Kidney glomerular epithelial cell (primary cell): ENCODE results near the gene NFKB1.
A peak's percentile ranks its signal among the peaks of the same experiment; 100 is the strongest.
"Not testable (repeated sequence)": the region's sequence is repeated elsewhere in the genome, so short reads cannot be mapped to it uniquely, and the experiment has no call there.

Experiments used
- DNase-seq: peaks from one replicate; lab custom pipeline; 2025; lab: John Stamatoyannopoulos, UW

The NFKB1 gene

GRCh38 chr4:102500696-102501446 lies at the start of gene NFKB1:
NFKB1 (plus strand) TSS chr4:102501359; CDS start chr4:102525519, 24,160 bp downstream.
- DNase-seq: peak; percentile 61

- DNase-seq: no peak
Measured at GRCh38 chr4:102452854-102453253, 48.3 kb upstream of the NFKB1 start.

GRCh38 chr4:102453827-102454226 lies 47.3 kb upstream of the NFKB1 start:
- DNase-seq: no peak

- no peak for DNase-seq
Measured at GRCh38 chr4:102454268-102454667, 46.9 kb upstream of the NFKB1 start.

GRCh38 chr4:102454981-102455685 lies 46.0 kb upstream of the NFKB1 start:
- no peak for DNase-seq

- DNase-seq: no peak
Measured at GRCh38 chr4:102455750-102456149, 45.4 kb upstream of the NFKB1 start.

- no peak for DNase-seq
Measured at GRCh38 chr4:102466298-102466697, 34.9 kb upstream of the NFKB1 start.

- no peak for DNase-seq
Measured at GRCh38 chr4:102469806-102470205, 31.4 kb upstream of the NFKB1 start.

GRCh38 chr4:102472441-102473013 lies 28.6 kb upstream of the NFKB1 start:
- no peak for DNase-seq

- no peak for DNase-seq
Measured at GRCh38 chr4:102473476-102473875, 27.7 kb upstream of the NFKB1 start.

GRCh38 chr4:102474736-102475504 lies 26.2 kb upstream of the NFKB1 start:
- DNase-seq: no peak

GRCh38 chr4:102477657-102478056 lies 23.5 kb upstream of the NFKB1 start:
- DNase-seq: no peak

GRCh38 chr4:102478186-102478585 lies 23.0 kb upstream of the NFKB1 start:
- no peak for DNase-seq

GRCh38 chr4:102479832-102480231 lies 21.3 kb upstream of the NFKB1 start:
- DNase-seq: not testable (repeated sequence)

- no peak for DNase-seq
Measured at GRCh38 chr4:102483120-102483519, 18.0 kb upstream of the NFKB1 start.

- DNase-seq: not testable (repeated sequence)
Measured at GRCh38 chr4:102483990-102484692, 17.0 kb upstream of the NFKB1 start.

GRCh38 chr4:102492531-102493241 lies 8.5 kb upstream of the NFKB1 start:
- DNase-seq: peak; percentile 24

- no peak for DNase-seq
Measured at GRCh38 chr4:102493257-102493656, 7.9 kb upstream of the NFKB1 start.

- DNase-seq: no peak
Measured at GRCh38 chr4:102493794-102494193, 7.4 kb upstream of the NFKB1 start.

GRCh38 chr4:102494603-102495002 lies 6.6 kb upstream of the NFKB1 start:
- DNase-seq: no peak

- no peak for DNase-seq
Measured at GRCh38 chr4:102497986-102498385, 3.2 kb upstream of the NFKB1 start.
